T follicular helper cell (primary cell): Measurements from ENCODE around the gene ARPP19.
A peak's percentile ranks its signal among the peaks of the same experiment; 100 is the strongest.
"Not testable (repeated sequence)": the region's sequence is repeated elsewhere in the genome, so short reads cannot be mapped to it uniquely, and the experiment has no call there.

Experiments used
- DNase-seq: peaks from one replicate; pipeline ENCODE4 v3.0.0-alpha.2; 2020; ENCODE audit warnings: low read depth
- total RNA-seq, 2 experiments: gene quantifications; one replicate each; lab custom pipeline; 2026; lab: John Stamatoyannopoulos, UW

Gene ARPP19, protein sequence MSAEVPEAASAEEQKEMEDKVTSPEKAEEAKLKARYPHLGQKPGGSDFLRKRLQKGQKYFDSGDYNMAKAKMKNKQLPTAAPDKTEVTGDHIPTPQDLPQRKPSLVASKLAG
- total RNA-seq, result 212 to 282 reads per million in 2 experiments

DNA sequence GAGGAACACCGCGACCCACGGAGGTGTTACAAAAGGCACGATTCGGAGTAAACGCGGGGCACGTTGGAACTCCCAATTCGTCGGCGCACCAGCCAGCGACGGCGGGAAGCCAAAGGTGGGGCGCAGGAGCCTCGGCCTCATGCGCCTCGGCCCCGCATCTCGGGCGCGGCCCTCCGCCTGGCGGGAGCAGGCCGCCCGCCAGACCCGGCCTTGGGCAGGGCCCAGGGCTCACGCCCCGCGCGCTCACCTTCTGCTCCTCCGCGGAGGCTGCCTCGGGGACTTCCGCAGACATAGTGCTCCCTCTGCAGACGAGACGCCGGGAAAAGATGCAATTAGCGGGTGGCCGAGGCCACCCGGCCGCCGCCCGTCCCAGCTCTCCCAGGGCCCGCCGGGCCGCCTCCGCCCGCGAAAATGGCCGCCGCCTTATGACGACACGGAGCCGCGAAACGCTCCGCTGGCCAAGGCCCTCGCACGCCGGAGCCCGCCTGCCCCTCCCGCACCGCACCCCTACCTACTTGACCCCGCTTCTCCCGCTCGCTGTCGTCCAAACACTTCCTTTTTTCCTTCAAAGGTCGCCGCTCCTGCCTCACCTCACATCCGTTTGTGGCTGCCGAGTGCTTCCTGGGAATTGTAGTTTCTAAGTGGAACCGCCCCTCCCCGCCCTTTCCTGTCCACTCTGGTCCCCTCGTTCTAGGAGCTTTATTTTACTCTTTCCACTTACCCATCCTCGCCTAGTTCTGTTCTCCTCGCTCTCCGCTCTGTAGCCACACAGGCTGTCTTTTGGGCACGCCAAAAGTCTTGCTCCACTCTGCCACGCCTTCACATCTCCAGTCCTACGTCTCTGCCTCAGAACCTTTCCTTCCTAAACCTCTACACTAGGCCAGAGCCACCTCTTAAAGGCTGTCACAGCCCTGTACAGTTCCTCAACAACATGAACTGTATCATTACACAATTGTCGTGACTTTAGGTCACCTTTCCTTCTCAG, at the start of gene ARPP19:
Gene ARPP19 (minus strand): TSS at position 430 of the 985 bp plus-strand sequence. CDS start 138 bp downstream, at position 292.
- peak; percentile 62 for DNase-seq

- DNase-seq, result no peak
Observed at GRCh38 chr15:52617026-52617425, 48.2 kb upstream of the ARPP19 start.

DNA sequence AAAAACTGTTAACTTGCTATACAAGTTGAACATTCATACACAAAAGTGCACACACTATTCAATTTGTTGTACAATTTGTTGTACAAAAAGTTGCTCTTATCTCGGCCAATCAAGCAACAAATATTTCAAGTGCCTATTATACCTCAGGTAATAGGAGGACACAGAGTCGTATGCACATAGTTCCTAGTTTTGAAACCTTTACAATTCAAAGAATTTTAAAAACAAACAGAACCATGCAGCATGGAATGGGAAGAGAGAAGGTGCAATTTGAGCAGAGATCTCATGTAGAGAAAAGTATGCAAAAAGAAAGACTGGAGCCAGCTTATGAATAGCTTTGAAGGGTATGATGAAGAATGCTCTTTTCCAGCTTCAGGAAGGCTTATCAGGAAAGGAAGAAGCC, 46.5 kb upstream of the ARPP19 start:
- no peak for DNase-seq

DNA sequence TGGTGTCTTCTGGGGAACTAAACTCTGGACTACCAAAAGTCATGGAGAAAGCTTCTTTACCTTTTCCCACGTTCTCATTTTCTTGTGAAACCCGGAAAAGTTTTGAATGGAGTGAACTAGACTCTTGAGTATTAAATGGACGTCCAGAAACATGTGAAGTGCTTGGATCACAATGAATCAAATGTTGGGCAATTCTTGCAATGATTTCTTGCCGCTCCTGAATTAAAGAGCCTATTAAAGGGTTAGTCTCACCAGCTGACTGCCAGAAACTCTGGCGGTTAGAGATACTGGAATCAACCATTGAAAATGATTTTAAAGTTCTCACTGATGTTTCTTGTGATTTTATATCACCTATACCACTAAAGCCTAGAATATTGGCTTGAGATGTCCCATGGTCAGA, 40.8 kb upstream of the ARPP19 start:
- DNase-seq, result no peak

DNA sequence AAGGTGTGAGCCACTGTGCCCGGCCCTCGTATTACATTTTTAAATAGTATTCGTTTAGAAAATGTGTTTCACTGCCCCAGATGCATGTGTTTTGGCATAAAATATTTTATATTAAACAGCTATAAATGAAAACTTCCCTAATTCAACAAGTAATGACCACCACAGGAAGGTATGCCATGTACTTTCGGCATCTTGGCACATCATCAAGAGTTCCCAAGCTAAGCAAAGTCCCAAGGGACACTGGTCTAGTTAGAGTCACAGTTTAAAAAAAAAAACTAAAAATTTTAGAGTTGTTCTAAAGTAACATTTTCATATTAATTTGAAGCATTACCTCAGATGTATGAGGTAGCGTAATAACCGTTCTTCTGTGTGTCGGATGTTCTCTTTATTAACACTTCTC, 15.6 kb upstream of the ARPP19 start:
- DNase-seq, result no peak

DNA sequence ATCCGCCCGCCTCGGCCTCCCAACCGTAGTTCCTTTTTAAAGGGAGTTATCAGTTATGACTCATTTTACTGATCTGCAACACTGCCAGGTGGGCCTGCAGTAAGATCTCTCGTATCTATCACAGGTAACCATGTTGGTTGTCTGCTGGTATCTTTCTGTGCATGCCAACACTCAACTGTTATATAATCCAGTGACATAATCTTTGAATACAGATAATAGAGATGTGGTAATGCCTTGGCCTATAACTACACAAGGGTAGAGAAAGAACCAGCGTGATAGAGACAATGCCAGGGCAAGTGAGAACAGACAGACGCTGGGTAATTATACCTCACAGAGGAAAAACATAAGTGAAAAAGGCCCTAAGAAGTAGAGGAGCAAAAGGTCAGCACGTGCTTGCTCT, 11.0 kb upstream of the ARPP19 start:
- no peak for DNase-seq

DNA sequence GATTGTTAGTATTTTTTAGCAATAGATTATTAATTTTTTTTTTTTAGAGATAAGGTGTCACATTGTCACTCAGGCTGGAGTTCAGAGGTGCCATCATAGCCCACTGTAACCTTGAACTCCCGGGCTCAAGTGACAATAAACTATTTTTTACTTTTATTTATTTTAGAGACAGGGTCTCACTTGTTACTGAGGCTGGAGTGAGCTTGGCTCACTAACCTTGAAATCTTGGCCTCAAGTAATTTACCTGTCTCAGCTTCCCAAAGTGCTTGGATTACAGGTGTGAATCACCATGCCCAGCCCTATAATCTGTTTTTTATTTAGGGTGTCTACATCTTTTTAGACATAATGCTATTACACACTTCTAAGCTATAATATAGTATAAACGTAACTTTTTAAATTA, 7.9 kb upstream of the ARPP19 start:
- DNase-seq, result no peak

- DNase-seq, result not testable (repeated sequence)
Observed at GRCh38 chr15:52575573-52575972, 6.7 kb upstream of the ARPP19 start.

DNA sequence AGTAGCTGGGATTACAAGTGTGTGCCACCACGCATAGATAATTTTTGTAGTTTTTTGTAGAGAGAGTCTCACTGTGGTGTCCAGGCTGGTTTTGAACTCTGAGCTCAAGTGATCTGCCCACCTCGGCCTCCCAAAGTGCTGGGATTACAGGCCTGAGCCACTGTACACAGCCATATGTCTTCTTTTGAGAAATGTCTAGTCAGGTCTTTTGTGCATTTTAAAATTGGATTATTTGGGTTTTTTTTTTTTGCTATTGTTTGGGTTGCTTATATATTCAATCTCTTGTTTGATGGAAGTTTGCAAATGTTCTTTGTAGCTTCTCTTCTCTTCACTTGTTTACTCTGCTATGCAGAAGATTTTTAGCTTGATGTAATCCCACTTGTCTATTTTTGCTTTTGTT, 6.2 kb upstream of the ARPP19 start:
- DNase-seq, result no peak

DNA sequence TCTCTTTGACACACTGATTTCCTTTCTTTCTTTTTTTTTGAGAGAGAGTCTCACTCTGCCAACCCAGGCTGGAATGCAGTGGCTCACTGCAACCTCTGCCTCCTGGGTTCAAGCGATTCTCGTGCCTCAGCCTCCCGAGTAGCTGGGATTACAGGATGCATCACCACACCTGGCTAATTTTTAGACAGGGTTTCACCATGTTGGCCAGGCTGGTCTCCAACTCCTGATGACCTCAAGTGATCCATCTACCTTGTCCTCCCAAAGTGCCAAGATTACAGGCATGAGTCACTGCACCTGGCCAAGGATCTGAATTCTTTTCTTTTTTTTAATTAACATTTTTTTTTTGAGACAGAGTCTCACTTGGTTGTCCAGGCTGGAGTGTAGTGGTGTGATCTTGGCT, 5.8 kb upstream of the ARPP19 start:
- DNase-seq, result not testable (repeated sequence)

- peak; percentile 8 for DNase-seq
Observed at GRCh38 chr15:52567871-52568600, 794 bp downstream of the ARPP19 start.

DNA sequence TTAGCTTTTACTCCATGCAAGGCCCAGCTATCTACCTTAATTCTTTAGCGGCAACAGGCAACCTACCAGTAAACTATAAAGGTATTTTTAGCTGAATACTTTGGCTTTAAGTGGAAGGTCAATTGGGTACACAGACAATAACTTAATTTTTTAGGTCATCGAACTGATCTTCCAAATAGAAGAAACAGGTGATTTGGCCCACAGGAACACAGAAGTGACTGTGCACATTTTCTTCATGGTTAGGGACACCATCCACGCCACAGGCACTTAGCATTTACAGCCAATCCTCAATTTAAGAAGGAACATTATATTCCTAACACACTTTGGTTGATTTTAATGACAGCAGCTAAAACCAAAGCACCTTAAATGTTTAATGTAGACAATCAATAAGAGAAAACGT, 1.9 kb downstream of the ARPP19 start:
- no peak for DNase-seq

- DNase-seq, result not testable (repeated sequence)
Observed at GRCh38 chr15:52565417-52566358, 3.1 kb downstream of the ARPP19 start.

GRCh38 chr15:52563501-52564060, 5.2 kb downstream of the ARPP19 start:
- DNase-seq, result no peak

DNA sequence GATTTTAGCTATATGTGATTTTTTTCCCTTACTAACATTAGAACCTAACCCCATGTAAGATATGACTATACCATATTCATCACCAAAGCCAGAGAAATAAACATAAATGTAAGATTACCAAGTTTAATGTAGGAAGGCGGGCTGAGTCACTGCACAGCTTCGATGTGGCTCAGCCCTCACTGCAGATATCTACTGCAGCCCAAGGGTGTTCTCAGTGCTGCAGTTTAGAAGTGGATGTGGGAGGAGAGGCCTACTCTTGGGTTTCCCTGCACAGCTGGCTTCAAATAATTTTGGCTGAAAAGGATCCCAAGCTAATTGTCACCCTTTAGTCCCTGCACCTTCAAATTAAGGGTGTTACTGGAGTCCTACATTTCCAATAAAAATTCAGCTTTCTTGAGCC, 9.3 kb downstream of the ARPP19 start:
- no peak for DNase-seq

- DNase-seq, result no peak
Observed at GRCh38 chr15:52559022-52559421, 9.8 kb downstream of the ARPP19 start.

- no peak for DNase-seq
Observed at GRCh38 chr15:52558196-52558595, 10.6 kb downstream of the ARPP19 start.

GRCh38 chr15:52557274-52557641, 11.6 kb downstream of the ARPP19 start:
- no peak for DNase-seq

- DNase-seq, result no peak
Observed at GRCh38 chr15:52556524-52557273, 12.1 kb downstream of the ARPP19 start.

DNA sequence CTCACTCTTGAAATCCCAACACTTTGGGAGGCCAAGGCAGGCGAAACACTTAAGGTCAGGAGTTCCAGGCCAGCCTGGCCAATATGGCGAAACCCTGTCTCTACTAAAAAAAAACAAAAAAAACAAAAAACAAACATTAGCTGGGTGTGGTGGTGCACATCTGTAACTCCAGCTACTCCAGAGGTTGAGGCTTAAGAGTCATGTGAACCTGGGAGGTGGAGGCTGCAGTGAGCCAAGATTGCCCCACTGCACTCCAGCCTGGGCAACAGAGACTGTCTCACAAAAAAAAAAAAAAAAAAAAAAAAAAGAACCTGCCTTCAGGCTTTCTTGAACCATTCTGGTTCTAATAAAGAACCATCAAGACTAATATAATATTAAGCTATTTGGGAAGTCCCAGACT, 16.5 kb downstream of the ARPP19 start:
- DNase-seq, result no peak
